IPS DF 6.9 (cell line): Measurements from ENCODE around the gene GNB1.

Source experiments
- DNase-seq: peaks from one replicate; pipeline ENCODE4 v3.0.0-alpha.2; 2013; ENCODE audit warnings: low read depth, low spot score
- H3K27ac ChIP-seq: one replicate; pipeline ENCODE4 v1.5.1; 2013; ENCODE audit warnings: low read length, control low read depth
- H3K27me3 ChIP-seq: 2 replicates; pipeline ENCODE4 v1.6.1; 2013; ENCODE audit warnings: mild to moderate bottlenecking, low read length; ENCODE audit not compliant: control insufficient read depth, insufficient read depth
- H3K36me3 ChIP-seq: 2 replicates; pipeline ENCODE4 v1.6.1; 2013; ENCODE audit warnings: low read length; ENCODE audit not compliant: control insufficient read depth, insufficient read depth
- H3K4me1 ChIP-seq: 2 replicates; pipeline ENCODE4 v1.6.1; 2013; ENCODE audit warnings: low read length; ENCODE audit not compliant: control insufficient read depth, insufficient read depth
- H3K4me3 ChIP-seq: 2 replicates; pipeline ENCODE4 v1.5.1; 2013; ENCODE audit warnings: mild to moderate bottlenecking, low read length
- H3K9me3 ChIP-seq: 2 replicates; pipeline ENCODE4 v1.6.1; 2013; ENCODE audit warnings: low read length, inconsistent platforms; ENCODE audit not compliant: control insufficient read depth, insufficient read depth
- WGBS: extraction: QIAGEN DNeasy Blood & Tissue Kit; methylation state at CpG from one replicate; pipeline ENCODE4 v1.1.7; 2013; ENCODE audit warnings: mixed read lengths, missing lambda C conversion rate; ENCODE audit not compliant: insufficient read length, insufficient coverage; 5-methylcytosine and 5-hydroxymethylcytosine counted together

The GNB1 gene

DNA sequence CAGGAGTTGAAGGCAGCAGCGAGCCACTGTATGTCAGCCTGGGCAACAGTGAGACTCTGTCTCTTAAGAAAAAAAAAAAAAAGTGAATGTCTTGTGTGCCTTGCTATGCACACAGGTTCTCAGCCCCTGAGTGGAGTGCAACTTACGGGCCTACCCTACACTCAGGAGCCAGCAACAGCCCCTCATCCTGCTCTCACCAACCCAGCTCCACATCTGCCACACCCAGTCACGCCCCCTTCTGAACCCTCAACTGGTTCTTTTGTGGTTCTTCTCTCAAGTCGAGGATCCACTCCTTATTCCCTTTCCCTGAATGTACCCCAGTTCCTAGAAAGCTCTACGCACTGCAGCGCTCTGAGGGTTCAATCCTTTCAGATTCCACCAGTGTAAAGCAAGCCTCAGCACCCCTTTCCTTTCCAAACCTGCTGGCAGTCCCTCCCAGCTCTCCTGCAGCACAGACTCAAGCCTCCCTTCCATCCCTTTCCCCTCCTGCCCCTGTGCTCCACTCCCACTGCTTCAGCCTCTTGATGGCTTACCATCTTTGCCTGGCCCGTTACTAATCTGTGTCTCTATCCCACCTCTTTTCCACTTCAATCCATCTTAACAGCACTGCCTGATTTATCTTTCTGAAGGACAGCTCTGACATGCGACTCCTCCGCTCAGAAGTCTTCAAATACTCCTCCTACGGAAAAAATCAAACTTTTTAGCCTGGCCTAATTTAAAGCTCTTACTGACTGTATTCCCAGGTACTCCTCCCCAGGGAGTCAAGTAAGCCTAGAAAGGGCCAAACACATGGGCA, 38.1 kb downstream of the GNB1 start:
- Histone ChIP-seq H3K27ac (no peak overlapping the region), H3K9me3 (no peaks in the 10 kb centered on the region), H3K36me3 (no peaks in the 10 kb centered on the region), H3K4me1 (no peaks in the 10 kb centered on the region), H3K4me3 (no peak overlapping the region), H3K27me3 (no peaks in the 10 kb centered on the region)
- no peak for DNase-seq
- WGBS: no CpG with 5 or more reads among the region's 10 CpGs

DNA sequence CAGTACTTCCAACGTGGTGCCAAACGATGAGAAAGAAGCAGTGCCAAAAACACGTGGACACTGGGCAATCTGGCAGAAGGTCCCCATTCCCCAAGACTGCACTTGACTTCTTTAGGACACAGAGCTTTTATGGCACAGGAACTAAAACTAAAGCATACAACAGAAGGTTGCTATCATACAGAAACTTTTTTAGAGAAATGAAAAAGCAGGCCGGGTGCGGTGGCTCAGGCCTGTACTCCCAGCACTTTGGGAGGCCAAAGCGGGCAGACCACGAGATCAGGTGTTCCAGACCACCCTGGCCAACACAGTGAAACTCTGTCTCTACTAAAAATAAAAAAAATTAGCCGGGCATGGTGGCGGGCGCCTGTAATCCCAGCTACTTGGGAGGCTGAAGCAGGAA, 43.0 kb downstream of the GNB1 start:
- H3K9me3 ChIP-seq: no peaks in the 10 kb centered on the region
- no peak overlapping the region for H3K4me3 ChIP-seq
- no peak overlapping the region for H3K27ac ChIP-seq
- H3K36me3 ChIP-seq: no peaks in the 10 kb centered on the region
- no peak for DNase-seq
- no CpG with 5 or more reads among the region's 10 CpGs for WGBS
- no peaks in the 10 kb centered on the region for H3K4me1 ChIP-seq
- H3K27me3 ChIP-seq: no peaks in the 10 kb centered on the region

DNA sequence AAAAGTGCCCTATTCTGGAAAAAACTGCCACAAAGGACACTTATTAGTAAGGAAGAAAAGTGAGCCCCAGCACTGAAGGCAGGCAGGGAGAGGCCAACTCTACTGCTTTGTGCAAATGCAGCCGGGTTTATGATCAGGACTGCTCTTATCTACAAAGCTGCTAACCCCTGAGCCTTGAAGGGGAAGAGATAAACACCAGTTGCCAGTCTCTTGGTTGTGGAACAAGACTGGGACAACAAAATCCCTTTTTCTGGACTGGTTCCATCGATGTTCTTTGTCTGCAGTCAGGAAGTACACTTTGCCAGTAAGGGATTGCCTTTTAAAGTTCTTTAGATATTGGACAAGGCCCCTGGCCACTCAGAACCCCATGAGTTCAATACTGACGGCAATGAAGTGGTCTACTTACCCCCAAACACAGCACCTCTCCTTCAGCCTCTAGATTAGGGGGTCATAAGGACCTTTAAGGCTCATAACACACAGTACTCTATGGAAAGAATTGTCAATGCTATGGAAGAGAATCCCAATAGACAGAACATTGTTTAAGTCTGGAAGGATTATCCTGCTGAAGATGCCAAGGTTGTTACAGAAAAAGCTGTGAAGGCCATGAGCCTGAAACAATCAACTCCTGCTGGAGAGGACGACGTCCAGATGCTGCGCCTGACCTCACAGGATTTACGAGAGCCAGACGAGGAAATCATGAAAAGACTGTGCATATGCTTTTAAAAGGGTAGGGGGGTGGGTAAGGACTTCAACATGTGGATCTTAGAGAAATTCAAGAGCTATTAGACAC, 43.6 kb downstream of the GNB1 start:
- no peak for DNase-seq
- H3K27ac ChIP-seq: no peak overlapping the region
- WGBS: no CpG with 5 or more reads among the region's 8 CpGs
- H3K27me3 ChIP-seq: no peaks in the 10 kb centered on the region
- H3K36me3 ChIP-seq: no peaks in the 10 kb centered on the region
- no peaks in the 10 kb centered on the region for H3K9me3 ChIP-seq
- H3K4me1 ChIP-seq: 0 out of 2 replicates have a peak, but pooled peaks cover 1% of the 10 kb centered on the region
- H3K4me3 ChIP-seq: no peak overlapping the region

DNA sequence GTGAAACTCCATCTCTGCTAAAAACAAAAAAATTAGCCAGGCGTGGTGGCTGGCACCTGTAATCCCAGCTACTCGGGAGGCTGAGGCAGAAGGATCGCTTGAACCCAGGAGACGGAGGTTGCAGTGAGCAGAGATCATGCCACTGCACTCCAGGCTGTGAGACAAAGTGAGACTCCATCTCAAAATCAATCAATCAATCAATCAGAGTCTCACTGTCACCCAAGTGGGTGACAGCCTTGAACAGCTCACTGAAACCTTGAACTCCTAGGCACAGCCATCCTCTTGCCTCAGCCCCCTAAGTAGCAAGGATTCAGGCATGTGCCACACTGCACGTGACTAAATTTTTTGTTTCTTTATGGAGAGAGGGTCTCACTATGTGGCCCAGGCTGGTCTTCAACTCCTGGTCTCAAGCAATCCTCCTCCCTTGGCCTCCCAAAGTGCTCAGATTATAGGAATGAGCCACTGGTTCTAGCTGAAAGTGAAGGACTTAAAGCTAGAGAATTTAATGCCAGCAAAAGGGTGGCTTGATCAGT, 44.4 kb downstream of the GNB1 start:
- H3K9me3 ChIP-seq: no peaks in the 10 kb centered on the region
- no peak overlapping the region for H3K27ac ChIP-seq
- no peak for DNase-seq
- no peaks in the 10 kb centered on the region for H3K27me3 ChIP-seq
- no CpG with 5 or more reads among the region's 5 CpGs for WGBS
- H3K4me3 ChIP-seq: no peak overlapping the region
- no peaks in the 10 kb centered on the region for H3K36me3 ChIP-seq
- 0 out of 2 replicates have a peak, but pooled peaks cover 1% of the 10 kb centered on the region for H3K4me1 ChIP-seq

DNA sequence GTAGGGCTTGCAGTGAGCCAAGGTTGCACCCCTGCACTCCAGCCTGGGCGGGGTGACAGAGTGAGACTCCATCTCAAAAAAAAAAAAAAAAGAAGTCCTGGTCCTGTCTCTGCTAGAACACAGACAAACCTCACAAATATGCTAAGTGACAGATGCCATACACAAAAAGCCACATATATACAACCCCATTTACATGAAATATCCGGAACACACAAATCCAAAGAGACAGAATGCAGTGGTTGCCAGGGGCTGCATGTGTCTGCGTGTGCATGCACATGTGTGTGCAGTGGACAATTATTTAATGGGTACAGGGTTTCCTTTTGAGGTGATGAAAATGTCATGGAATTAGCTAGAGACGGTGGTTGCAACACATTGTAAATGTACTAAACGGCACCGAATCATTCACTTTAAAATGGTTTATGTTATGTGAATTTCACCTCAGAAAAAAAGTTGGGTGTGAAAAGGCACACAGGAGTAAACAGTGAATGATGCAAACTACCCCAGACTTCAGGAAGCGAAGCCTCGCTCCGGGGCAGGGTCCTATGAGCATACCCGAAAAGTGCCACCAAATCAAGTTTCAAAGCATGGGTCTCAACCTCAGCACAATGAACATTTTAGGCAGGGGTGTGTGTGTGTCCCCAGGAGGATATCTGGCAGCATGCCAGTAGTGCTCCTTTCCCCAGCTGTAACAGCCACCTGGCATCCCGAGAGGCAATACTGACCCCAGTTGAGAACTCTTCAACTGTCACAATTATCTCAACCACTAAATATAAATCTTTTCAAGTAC, 48.3 kb downstream of the GNB1 start:
- no peak overlapping the region for H3K27ac ChIP-seq

DNA sequence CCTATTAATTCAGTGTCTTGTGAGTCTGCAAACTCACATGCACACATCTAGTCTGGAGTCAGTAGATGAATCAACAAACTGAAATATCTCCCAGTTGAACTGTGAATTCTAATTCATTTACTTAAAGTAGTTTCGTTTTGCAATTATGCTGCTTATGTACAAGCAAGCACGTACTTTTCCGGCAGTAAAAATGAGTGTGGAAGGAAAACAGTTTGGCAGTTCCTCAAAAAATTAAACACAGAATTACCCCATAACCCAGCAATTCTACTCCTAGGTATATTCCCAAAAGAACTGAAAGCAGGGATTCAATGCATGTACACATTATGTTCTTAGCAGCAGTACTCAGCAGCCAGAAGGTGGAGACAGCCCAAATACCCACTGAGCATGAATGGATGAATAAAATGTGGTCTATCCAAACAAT, 49.3 kb downstream of the GNB1 start:
- no peak overlapping the region for H3K27ac ChIP-seq
- no peak overlapping the region for H3K4me3 ChIP-seq
- no peaks in the 10 kb centered on the region for H3K9me3 ChIP-seq
- H3K4me1 ChIP-seq: 0 out of 2 replicates have a peak, but pooled peaks cover 1% of the 10 kb centered on the region
- WGBS: no CpG with 5 or more reads among the region's 3 CpGs
- DNase-seq: no peak
- H3K27me3 ChIP-seq: no peaks in the 10 kb centered on the region
- no peaks in the 10 kb centered on the region for H3K36me3 ChIP-seq

More for the DNA sequence above, 48.3 kb downstream of the GNB1 start:
- no CpG with 5 or more reads among the region's 11 CpGs for WGBS
- Histone ChIP-seq H3K4me1 (0 out of 2 replicates have a peak, but pooled peaks cover 1% of the 10 kb centered on the region), H3K4me3 (no peak overlapping the region), H3K36me3 (no peaks in the 10 kb centered on the region), H3K27me3 (no peaks in the 10 kb centered on the region), H3K9me3 (no peaks in the 10 kb centered on the region)
- no peak for DNase-seq

DNA sequence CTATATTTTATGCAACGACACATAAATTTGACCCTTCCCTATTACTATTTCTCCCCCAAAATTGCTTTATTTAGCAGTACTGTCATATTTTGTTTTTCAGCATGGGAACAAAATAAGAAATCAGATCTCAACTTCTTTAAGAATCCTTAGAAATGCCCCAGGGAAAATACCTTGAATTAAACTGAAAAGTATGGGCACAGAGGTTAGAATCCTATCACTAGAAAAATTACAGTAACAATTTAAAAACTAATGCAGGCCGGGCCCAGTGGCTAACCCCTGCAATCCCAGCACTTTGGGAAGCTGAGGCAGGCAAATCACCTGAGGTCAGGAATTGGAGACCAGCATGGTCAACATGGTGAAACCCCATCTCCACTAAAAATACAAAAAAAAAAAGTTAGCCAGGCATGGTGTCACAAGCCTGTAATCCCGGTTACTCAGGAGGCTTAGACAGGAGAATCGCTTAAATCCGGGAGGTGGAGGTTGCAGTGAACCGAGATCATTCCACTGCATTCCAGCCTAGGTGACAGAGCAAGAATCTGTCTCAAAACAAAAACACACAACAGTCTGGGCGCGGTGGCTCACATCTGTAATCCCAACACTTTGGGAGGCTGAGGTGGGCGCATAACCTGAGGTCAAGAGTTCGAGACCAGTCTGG, 51.4 kb downstream of the GNB1 start:
- no peaks in the 10 kb centered on the region for H3K9me3 ChIP-seq
- H3K4me1 ChIP-seq: 0 out of 2 replicates have a peak, but pooled peaks cover 1% of the 10 kb centered on the region
- no peaks in the 10 kb centered on the region for H3K27me3 ChIP-seq
- H3K27ac ChIP-seq: no peak overlapping the region
- WGBS: no CpG with 5 or more reads among the region's 10 CpGs
- DNase-seq: no peak
- no peaks in the 10 kb centered on the region for H3K36me3 ChIP-seq
- H3K4me3 ChIP-seq: no peak overlapping the region

DNA sequence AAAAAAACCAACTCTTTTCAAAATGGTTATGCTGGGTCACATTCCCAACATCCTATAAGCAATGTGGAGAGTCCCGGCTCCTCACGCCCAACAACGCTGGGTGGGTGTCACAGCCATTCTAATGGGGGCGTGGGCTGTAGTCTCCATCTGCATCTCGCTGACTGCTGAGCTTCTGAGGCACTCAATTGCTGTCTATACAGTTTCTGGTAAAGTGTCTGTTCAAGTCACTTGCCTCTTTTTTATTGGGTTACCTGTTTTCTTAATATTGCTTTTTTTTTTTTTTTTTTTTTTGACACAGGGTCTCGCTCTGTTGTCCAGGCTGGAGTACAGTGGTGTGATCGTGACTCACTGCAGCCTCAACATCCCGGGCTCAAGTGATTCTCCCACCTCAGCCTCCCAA, 54.8 kb downstream of the GNB1 start:
- Histone ChIP-seq H3K27ac (no peak overlapping the region), H3K27me3 (no peaks in the 10 kb centered on the region), H3K4me3 (no peak overlapping the region), H3K9me3 (no peaks in the 10 kb centered on the region), H3K36me3 (peaks cover 4% of the 10 kb centered on the region; the same call in 1 of the 2 replicates), H3K4me1 (no peaks in the 10 kb centered on the region)
- WGBS: no CpG with 5 or more reads among the region's 8 CpGs
- DNase-seq: no peak

DNA sequence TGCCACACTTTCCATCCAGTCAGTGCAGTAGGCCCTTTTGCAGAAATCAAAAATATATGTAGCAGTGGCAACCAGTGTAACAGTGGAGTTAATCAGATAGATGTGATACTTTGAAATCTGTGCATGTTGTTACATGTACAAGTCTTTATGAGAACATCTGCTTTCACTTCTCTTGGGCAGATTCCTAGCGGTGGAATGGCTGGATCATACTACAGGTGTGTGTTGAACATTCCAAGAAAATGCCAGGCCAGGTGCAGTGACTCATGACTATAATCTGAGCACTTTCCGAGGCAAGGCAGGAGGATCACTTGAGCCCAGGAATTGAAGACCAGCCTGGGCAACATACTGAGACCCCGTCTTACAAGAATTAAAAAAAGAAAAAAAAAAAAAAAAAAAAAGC, 55.3 kb downstream of the GNB1 start:
- H3K9me3 ChIP-seq: no peaks in the 10 kb centered on the region
- no peaks in the 10 kb centered on the region for H3K4me1 ChIP-seq
- WGBS: no CpG with 5 or more reads among the region's 3 CpGs
- H3K27ac ChIP-seq: no peak overlapping the region
- H3K36me3 ChIP-seq: peaks cover 4% of the 10 kb centered on the region; the same call in 1 of the 2 replicates
- H3K4me3 ChIP-seq: no peak overlapping the region
- no peak for DNase-seq
- no peaks in the 10 kb centered on the region for H3K27me3 ChIP-seq
